Nephron (organoid): ENCODE data around the gene GSAP.
A peak's percentile ranks its signal among the peaks of the same experiment; 100 is the strongest.
"Not testable (repeated sequence)": the region's sequence is repeated elsewhere in the genome, so short reads cannot be mapped to it uniquely, and the experiment has no call there.

Source experiments
- H3K27ac Mint-ChIP-seq, 3 experiments: 2 replicates each; pipeline ENCODE4 v1.8.0; 2020; ENCODE audit warnings: mixed read lengths in 3 of 3, mild to moderate bottlenecking in 2 of 3, moderate library complexity in 1 of 3
- H3K27me3 Mint-ChIP-seq: 2 replicates; pipeline ENCODE4 v1.8.0; 2021; ENCODE audit warnings: low read depth, mild to moderate bottlenecking, moderate library complexity, mixed read lengths
- H3K36me3 Mint-ChIP-seq: 2 replicates; pipeline ENCODE4 v1.8.0; 2020; ENCODE audit warnings: low read depth, mixed read lengths
- H3K4me1 Mint-ChIP-seq: 2 replicates; pipeline ENCODE4 v1.8.0; 2020; ENCODE audit warnings: mixed read lengths
- H3K4me3 Mint-ChIP-seq, 3 experiments: 2 replicates each; pipeline ENCODE4 v1.8.0; 2020; ENCODE audit warnings: mild to moderate bottlenecking in 3 of 3, mixed read lengths in 3 of 3, moderate library complexity in 2 of 3
- H3K9me3 Mint-ChIP-seq: 2 replicates; pipeline ENCODE4 v1.8.0; 2020; ENCODE audit warnings: mixed read lengths
- TF ChIP-seq, protein P1 (sequence below), 3 experiments: fragments of 200-600 bp; sonication (generic); IDR thresholded peaks; one replicate each; pipeline ENCODE4 v1.5.0; 2021; ENCODE audit warnings: antibody characterized with exemption in 3 of 3; ENCODE audit not compliant: unreplicated experiment in 3 of 3

Gene GSAP

GRCh38 chr7:77276120-77276519 is 140.0 kb downstream of the GSAP start:
- TF ChIP-seq, protein P1, sequence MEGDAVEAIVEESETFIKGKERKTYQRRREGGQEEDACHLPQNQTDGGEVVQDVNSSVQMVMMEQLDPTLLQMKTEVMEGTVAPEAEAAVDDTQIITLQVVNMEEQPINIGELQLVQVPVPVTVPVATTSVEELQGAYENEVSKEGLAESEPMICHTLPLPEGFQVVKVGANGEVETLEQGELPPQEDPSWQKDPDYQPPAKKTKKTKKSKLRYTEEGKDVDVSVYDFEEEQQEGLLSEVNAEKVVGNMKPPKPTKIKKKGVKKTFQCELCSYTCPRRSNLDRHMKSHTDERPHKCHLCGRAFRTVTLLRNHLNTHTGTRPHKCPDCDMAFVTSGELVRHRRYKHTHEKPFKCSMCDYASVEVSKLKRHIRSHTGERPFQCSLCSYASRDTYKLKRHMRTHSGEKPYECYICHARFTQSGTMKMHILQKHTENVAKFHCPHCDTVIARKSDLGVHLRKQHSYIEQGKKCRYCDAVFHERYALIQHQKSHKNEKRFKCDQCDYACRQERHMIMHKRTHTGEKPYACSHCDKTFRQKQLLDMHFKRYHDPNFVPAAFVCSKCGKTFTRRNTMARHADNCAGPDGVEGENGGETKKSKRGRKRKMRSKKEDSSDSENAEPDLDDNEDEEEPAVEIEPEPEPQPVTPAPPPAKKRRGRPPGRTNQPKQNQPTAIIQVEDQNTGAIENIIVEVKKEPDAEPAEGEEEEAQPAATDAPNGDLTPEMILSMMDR (IDR thresholded peaks at IDR 0.05; ENCODE audit: unreplicated experiment in 3 of 3): no peak
- Mint-ChIP-seq H3K9me3 (no peaks in the 10 kb centered on the region), H3K36me3 (peaks cover 15% of the 10 kb centered on the region), H3K4me1 (no peaks in the 10 kb centered on the region), H3K27me3 (no peaks in the 10 kb centered on the region), H3K4me3 (no peak overlapping the region), H3K27ac (no peak overlapping the region)

GRCh38 chr7:77275663-77276062 is 140.5 kb downstream of the GSAP start:
- not testable (repeated sequence) for H3K27ac Mint-ChIP-seq, H3K9me3 Mint-ChIP-seq, H3K4me1 Mint-ChIP-seq, H3K27me3 Mint-ChIP-seq, H3K4me3 Mint-ChIP-seq
- H3K36me3 Mint-ChIP-seq: peaks cover 15% of the 10 kb centered on the region

DNA sequence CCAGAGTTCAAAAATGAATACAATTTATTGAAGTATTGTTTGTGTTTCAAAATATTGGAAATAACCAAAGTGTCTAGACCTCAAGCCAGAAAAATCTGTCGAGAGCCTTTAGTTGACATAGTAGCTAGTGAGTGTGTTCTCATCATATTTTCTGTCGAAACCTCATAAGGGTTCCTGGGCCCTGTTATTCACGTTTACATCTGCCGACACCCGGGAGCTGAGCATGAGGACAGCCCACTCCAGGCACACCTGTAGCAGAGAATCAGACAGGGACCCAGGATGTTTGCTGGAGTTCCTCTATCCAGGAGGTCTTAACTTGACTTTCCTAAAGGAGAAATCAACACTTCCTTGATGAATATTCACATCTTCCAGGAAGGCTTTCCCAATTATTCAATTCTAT is 144.4 kb downstream of the GSAP start:
- peaks cover 7% of the 10 kb centered on the region for H3K4me1 Mint-ChIP-seq
- H3K36me3 Mint-ChIP-seq: peaks cover 27% of the 10 kb centered on the region
- H3K27ac Mint-ChIP-seq: no peak overlapping the region
- H3K27me3 Mint-ChIP-seq: no peaks in the 10 kb centered on the region
- TF ChIP-seq, protein P1 (IDR thresholded peaks at IDR 0.05; ENCODE audit: unreplicated experiment in 3 of 3): no peak
- H3K9me3 Mint-ChIP-seq: peaks cover 6% of the 10 kb centered on the region
- H3K4me3 Mint-ChIP-seq: no peak overlapping the region

GRCh38 chr7:77270094-77270480 is 146.1 kb downstream of the GSAP start:
- peaks cover 7% of the 10 kb centered on the region for H3K4me1 Mint-ChIP-seq
- TF ChIP-seq, protein P1 (IDR thresholded peaks at IDR 0.05; ENCODE audit: unreplicated experiment in 3 of 3): no peak
- no peaks in the 10 kb centered on the region for H3K27me3 Mint-ChIP-seq

GRCh38 chr7:77269360-77270093 is 146.6 kb downstream of the GSAP start:
- H3K36me3 Mint-ChIP-seq: peaks cover 21% of the 10 kb centered on the region
- no peak overlapping the region for H3K4me3 Mint-ChIP-seq
- peaks cover 7% of the 10 kb centered on the region for H3K4me1 Mint-ChIP-seq
- H3K27ac Mint-ChIP-seq: peak overlapping the region; percentile 49 to 69 (median 64)
- H3K27me3 Mint-ChIP-seq: no peaks in the 10 kb centered on the region
- TF ChIP-seq, protein P1 (IDR thresholded peaks at IDR 0.05; ENCODE audit: unreplicated experiment in 3 of 3): no peak
- peaks cover 6% of the 10 kb centered on the region for H3K9me3 Mint-ChIP-seq

More at GRCh38 chr7:77270094-77270480, 146.1 kb downstream of the GSAP start:
- peaks cover 6% of the 10 kb centered on the region for H3K9me3 Mint-ChIP-seq
- peak overlapping the region; percentile 49 to 69 (median 64) for H3K27ac Mint-ChIP-seq
- H3K36me3 Mint-ChIP-seq: peaks cover 22% of the 10 kb centered on the region
- no peak overlapping the region for H3K4me3 Mint-ChIP-seq

GRCh38 chr7:77266291-77266794 is 149.8 kb downstream of the GSAP start:
- TF ChIP-seq, protein P1 (IDR thresholded peaks at IDR 0.05; ENCODE audit: unreplicated experiment in 3 of 3): no peak
- no peaks in the 10 kb centered on the region for H3K27me3 Mint-ChIP-seq
- H3K4me1 Mint-ChIP-seq: peaks cover 7% of the 10 kb centered on the region
- no peak overlapping the region for H3K27ac Mint-ChIP-seq
- H3K9me3 Mint-ChIP-seq: peaks cover 9% of the 10 kb centered on the region
- no peak overlapping the region for H3K4me3 Mint-ChIP-seq
- peaks cover 20% of the 10 kb centered on the region for H3K36me3 Mint-ChIP-seq
